Middle frontal gyrus (tissue), 1 donor: ENCODE data around the gene MRPS6.
A peak's percentile ranks its signal among the peaks of the same experiment; 100 is the strongest.

Source experiments
- DNase-seq: peaks from one replicate; pipeline ENCODE4 v3.0.0-alpha.2; 2015; ENCODE audit warnings: low spot score; ENCODE audit errors: extremely low spot score

MRPS6 gene

GRCh38 chr21:34073032-34073748 lies at the start of gene MRPS6, which contains the start of gene SLC5A3:
Gene MRPS6 (plus strand): TSS chr21:34073578. CDS start chr21:34073701, 123 bp downstream.
Gene SLC5A3 (plus strand): TSS chr21:34073578. CDS start chr21:34095199, 21,621 bp downstream.
- peak; percentile 43 for DNase-seq

DNA sequence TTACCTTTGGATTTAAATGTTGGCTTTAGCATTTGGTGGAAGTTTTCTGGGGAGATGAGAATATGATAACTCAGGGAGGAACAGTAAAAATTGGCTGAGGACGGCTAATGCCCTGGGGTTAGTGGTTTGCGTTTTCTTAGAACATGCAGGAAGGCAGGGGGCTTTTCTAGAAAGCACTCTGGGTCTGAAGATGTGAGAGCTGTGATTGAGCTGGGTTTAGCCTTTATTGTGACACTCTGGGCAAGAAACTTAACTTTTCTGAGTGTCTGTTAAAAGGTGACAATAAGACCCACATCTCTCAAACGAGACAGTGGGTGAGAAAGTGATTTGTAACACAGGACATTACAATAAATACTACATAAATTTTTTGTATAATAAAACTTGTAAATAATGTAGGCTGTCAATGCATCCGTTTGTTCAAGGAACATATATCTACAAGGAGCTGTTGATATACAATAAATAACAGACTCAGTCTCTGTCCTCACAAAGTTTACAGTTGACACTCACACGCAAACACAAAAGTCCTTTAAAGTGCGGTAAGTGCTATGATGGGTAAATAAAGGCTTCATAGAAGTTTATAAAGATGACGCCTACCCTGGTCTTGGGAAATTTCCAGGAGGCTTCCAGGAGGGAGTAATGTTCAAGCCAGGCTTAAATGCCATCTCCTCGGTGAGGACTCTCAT lies 49.5 kb upstream of the MRPS6 start:
- DNase-seq, result no peak

DNA sequence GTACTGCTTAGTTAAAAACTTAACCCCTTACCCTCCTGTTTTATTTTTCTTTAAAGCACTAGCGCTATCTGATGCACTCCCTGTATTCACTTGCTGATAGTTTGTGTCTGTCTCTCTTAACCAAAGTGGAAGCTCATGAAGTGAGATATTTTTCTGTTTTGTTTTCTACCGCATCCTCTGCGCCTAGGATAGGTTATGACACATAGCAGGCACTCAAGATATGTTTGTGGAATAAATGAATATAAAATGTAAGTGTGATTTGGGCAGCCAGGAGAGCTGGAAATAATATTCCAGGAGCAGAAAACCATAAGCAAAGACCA lies 49.0 kb upstream of the MRPS6 start:
- no peak for DNase-seq

- DNase-seq, result no peak
Observed at GRCh38 chr21:34027721-34028461, 45.5 kb upstream of the MRPS6 start.

DNA sequence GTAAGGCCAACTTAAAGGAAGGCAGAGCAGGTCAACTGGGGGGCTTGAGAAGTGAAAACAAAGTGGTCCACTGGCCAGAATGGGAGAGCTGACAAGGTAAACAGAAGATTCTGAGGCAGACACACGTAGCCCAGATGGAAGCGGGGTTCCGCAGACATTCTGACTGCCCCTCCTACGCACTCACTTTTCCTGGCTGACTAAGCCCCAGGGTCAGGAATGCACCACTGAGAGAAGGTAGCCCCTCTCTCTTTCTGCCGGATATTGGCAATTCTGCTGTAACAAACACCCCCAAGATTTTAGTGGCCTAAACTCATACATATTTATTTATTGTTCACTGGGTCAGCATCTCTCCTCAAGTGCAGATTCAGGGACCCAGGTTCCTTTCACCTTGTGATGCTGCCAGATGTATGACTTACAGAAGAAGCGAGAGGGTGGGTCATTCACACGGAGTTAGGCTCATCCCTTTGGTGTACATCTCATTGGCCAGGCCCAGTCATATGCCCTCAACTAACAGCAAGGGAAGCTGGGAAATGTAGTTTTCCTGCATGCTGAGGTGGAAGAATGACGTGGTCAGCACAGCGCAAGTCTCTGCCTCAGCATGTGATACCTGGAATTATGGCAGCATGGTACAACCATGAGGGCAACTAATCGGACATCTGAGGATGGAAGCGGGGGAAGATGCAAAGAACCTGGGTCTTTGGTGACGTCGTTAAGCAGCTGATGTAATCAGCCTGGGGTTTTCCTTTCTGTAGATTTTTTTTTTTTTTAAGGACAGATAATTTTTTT lies 43.4 kb upstream of the MRPS6 start:
- peak; percentile 56 for DNase-seq

DNA sequence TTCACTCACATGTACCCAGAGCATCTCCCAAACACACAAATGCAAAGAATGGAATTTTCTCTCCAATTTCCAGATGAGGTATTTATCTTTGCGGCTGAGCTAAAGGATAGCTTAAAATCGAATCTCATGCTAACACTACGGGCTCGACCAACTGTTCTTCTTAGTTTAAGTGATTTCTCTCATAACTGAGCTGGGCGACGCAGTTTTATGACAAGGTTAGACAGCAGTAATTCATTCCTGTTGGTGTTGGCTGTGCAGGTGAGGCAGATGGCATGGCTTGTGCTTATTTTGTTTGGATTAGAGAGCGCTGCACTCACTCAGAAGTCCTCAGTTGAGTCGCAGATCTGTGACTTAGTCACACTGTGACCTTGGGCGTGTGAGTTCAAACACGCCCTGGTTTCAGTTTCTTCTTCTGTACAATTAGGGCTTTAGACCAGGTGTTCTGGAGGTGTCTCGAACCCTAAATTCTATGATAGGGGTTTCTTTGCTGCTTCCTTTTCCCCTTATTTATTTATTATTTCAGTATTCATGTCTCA lies 41.5 kb upstream of the MRPS6 start:
- no peak for DNase-seq

DNA sequence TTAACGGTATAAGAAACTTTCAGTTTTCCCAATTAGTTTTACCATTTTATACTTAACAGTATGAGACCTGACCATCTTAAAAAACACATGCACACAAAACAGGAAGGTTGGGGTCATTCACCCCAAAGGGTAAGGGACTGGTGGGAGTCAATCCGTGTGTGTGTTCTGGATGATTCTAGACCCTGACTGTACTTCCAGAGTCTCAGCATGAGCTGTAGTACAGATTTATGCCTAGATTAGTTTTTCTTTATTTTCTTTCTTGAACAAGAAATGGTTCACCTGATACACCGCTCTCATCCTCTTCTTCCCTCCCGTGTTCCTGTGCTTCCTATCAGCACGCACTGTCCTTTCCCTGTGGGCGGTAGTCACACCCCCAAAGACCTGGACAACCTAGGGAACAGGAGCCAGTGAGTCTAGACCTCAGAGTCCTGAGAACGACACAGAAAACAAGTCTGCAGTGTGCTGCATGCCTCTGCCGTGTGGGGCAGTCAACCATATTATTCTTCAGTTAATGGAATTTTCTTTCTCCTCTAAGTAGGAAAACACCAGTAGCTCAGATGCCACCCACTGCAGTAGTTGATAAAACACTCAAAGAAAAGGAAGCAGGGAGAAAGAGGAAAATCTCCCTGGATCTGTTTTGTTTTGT lies 38.9 kb upstream of the MRPS6 start:
- DNase-seq, result no peak

DNA sequence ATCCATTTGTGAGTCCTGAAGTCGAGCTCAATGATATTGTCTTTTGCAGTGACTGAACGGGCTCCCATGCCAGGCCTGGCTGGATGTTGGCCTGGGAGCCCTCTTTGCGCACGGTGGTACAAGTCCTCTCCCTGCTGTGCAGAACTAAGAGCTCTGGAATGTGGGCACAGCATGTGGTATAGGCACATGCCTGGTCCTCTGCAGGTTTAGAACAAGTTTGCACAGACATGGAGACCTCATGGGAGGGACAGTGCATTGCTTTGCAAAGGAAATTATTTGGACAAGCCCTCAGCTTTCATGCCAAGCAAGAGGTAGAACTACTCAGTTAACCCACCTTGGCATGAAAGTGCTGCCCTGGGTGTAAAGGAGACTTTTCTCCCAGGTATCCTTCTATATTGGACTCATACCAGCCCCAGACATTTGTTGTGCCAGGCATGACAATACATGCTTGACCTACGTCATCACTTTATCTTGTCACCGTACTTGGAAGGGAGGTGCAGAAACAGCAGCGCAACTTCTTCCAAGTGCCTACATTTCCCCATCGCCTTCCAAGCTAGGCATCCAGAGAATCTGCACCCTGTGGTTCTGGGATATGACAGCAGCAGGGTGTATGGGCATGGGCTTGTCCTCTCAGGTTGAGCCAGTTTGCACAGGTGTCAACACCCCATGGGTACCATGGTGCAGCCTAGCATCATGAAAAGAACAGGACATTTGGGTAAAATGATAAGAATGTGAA lies 37.6 kb upstream of the MRPS6 start:
- DNase-seq, result no peak

GRCh38 chr21:34037009-34037795 lies 36.2 kb upstream of the MRPS6 start:
- no peak for DNase-seq

DNA sequence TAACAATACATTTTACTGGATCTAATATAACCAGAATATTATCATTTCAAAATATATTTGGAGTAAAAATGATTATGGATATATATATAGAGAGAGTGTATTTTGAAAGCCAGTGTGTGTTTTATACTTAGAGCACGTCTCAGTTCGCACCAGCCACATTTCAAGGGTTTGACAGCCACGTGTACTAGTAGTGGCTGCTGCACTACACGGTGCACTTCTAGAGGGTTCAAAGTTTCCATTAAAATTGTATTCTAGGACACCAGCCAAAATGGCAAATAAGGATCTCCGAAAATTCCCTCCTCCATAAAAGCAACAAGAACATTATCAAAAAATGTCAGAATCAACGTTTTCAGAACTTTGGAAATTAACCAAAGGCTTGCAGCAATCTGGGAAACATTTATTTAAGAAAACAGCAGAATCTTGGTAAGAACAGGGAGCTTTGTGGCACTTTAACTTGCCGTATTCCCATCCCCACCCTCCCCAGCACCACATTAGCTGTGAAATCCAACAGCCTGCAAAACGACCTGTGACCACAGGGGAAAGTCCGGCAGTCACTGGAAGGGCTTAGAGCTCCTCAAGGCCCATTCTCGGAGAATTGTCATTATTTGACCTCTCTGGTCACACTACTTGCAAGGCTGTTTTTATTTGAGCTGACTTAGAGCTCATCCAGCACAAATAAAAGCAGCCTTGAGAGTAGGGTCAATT lies 33.5 kb upstream of the MRPS6 start:
- no peak for DNase-seq

DNA sequence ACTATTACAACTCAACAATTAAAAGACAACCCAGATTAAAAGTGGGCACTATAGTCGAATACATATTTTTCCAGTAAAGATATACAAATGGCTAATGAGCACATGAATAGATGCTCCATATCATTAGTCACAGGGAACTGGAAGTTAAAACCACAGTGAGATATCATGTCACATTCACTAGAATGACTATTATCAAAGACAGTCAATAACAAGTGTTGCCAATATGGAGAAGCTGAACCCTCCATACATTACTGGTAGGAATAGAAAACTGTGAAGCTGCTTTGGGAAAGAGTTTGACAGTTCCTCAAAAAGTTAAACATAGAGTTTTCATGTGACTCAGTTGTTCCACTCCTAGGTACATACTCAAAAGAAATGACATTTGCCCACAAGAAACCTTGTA lies 30.6 kb upstream of the MRPS6 start:
- DNase-seq, result no peak

DNA sequence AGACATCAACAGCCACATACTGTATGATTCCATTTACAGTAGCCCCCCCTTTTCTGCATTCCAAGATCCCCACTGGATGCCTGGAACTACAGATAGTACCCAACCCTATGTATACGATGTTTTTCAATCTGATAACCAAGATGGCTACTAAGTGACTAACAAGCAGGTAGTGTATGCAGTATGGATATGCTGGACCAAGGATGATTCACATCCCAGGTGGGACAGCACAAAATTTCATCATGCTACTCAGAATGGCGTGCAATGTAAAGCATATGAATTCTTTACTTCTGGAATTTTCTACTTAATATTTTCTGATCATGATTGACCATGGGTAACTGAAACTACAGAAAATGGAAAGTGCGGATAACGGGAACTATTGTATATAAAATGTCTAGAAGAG lies 30.0 kb upstream of the MRPS6 start:
- no peak for DNase-seq

- no peak for DNase-seq
Observed at GRCh38 chr21:34046917-34047316, 26.5 kb upstream of the MRPS6 start.

GRCh38 chr21:34047835-34048234 lies 25.5 kb upstream of the MRPS6 start:
- DNase-seq, result no peak

- DNase-seq, result no peak
Observed at GRCh38 chr21:34052171-34052570, 21.2 kb upstream of the MRPS6 start.

GRCh38 chr21:34054259-34054658 lies 19.1 kb upstream of the MRPS6 start:
- DNase-seq, result no peak

GRCh38 chr21:34055615-34056014 lies 17.8 kb upstream of the MRPS6 start:
- DNase-seq, result no peak

DNA sequence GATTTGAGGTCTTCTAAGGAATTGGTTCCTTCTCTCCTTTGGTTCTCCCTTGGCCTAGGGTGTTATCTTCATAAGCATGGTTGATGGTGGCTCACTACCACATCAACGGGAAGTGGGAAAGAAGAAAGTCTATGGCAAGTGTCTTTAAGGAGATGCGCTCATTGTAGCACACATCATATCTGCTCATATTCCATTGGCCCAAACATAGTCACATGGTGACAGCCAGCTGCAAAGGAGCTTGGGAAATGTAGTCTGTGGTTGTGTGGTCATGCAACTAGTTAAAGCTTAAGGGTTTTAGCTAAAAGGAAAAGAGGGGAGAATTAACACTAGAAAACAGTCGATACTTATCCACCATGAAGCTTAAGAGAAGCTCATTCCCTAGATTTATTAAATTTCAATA lies 11.4 kb upstream of the MRPS6 start:
- no peak for DNase-seq

- DNase-seq, result no peak
Observed at GRCh38 chr21:34065027-34065426, 8.4 kb upstream of the MRPS6 start.
